Measurements from ENCODE around the gene CCDC86.

DNA sequence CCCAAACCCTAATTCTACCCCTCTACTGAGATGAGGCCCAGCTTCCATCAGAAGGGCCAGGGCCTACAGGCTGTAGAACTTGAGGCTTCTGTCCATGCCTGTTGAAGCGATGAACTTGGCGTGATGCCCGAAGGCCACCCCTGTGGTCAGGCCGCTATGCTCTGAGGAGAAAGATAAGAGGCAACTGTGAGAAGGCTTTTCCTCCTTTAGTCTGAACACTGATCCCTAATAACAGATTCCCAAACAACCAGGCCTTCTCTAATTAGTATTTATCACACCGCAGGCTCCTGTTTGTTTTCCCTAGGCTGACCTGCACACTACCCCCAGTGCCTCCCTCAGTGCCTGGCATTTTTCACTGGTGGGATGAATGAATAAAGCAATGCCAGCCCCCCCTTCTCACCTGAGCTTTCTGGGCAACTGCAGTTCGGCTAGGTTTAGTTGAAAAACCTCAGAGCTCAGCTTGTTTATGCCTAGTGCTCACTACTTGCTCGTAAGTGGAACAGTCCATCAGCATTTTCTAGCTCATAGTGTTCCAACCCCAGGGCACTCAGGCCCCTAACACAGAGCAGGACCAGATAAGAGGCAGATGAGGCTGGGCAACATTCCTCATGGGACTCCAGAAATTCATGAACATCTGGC lies 49.3 kb downstream of the CCDC86 start:
- TF ChIP-seq POLR2AphosphoS5 (IDR thresholded peaks at IDR 0.05; ENCODE audit: insufficient read depth in 1 of 2, low read depth in 1 of 2) (no peak), CTCF (IDR thresholded peaks at IDR 0.05) (no peak), POLR2A (IDR thresholded peaks at IDR 0.05) (no peak)

Data from vagina (tissue), 2 donors.